Keratinocyte (primary cell): Measurements from ENCODE around the gene HPCAL1. TPM values are rescaled to one million over a fixed set of nuclear protein-coding genes. Genes with fewer than 3 reads are reported as not detected.
A peak's percentile ranks its signal among the peaks of the same experiment; 100 is the strongest.

Experiments
- DNase-seq: peaks from one replicate; pipeline ENCODE4 v3.0.0-alpha.2; 2011; ENCODE audit warnings: low read depth, missing footprints, low spot score
- FAIRE-seq: peaks from 2 replicates; lab custom pipeline; 2011; peaks lifted over from hg19 to GRCh38; lab: Jason Lieb, UNC
- H2AFZ ChIP-seq: 2 replicates; pipeline ENCODE4 v1.6.0; 2012; ENCODE audit warnings: low read length, control low read depth, inconsistent platforms; ENCODE audit not compliant: control insufficient read depth
- H3K27ac ChIP-seq: 2 replicates; pipeline ENCODE4 v1.5.1; 2011; ENCODE audit warnings: low read length; ENCODE audit not compliant: control insufficient read depth, insufficient read depth
- H3K27me3 ChIP-seq: 3 replicates; pipeline ENCODE4 v1.6.0; 2011; ENCODE audit warnings: low read length; ENCODE audit not compliant: control insufficient read depth, insufficient read depth; ENCODE audit errors: extremely low read depth
- H3K36me3 ChIP-seq, 2 experiments: 2 replicates in 1 of 2; 3 replicates in 1 of 2; pipeline ENCODE4 v1.5.1; 2011; ENCODE audit warnings: low read length in 2 of 2, mild to moderate bottlenecking in 1 of 2; ENCODE audit not compliant: control insufficient read depth in 2 of 2, insufficient read depth in 2 of 2; ENCODE audit errors: extremely low read depth in 1 of 2
- H3K4me1 ChIP-seq: 3 replicates; pipeline ENCODE4 v1.5.1; 2011; ENCODE audit warnings: low read length; ENCODE audit not compliant: control insufficient read depth, insufficient read depth; ENCODE audit errors: extremely low read depth
- H3K4me2 ChIP-seq: 3 replicates; pipeline ENCODE4 v1.6.0; 2011; ENCODE audit warnings: low read depth, low read length; ENCODE audit not compliant: control insufficient read depth, insufficient read depth; ENCODE audit errors: extremely low read depth
- H3K4me3 ChIP-seq, 3 experiments: fragments of 200-600 bp in 1 of 3; sonication (generic) in 1 of 3; 2 replicates in 2 of 3; 3 replicates in 1 of 3; pipeline ENCODE4 v1.5.1; 2011 to 2016; ENCODE audit warnings: low read length in 3 of 3, mild to moderate bottlenecking in 3 of 3, control low read depth in 2 of 3, inconsistent platforms in 1 of 3, low read depth in 1 of 3, mixed read lengths in 1 of 3, mixed run types in 1 of 3, moderate library complexity in 1 of 3; ENCODE audit not compliant: control insufficient read depth in 2 of 3, insufficient read depth in 2 of 3; ENCODE audit errors: extremely low read depth in 1 of 3
- H3K79me2 ChIP-seq: 2 replicates; pipeline ENCODE4 v1.6.0; 2012; ENCODE audit warnings: low read length; ENCODE audit not compliant: control insufficient read depth, insufficient read depth
- H3K9ac ChIP-seq: 3 replicates; pipeline ENCODE4 v1.6.0; 2011; ENCODE audit warnings: low read length; ENCODE audit not compliant: control insufficient read depth, insufficient read depth; ENCODE audit errors: extremely low read depth
- H3K9me1 ChIP-seq: 3 replicates; pipeline ENCODE4 v1.6.0; 2011; ENCODE audit warnings: low read length; ENCODE audit not compliant: control insufficient read depth, insufficient read depth; ENCODE audit errors: extremely low read depth
- H3K9me3 ChIP-seq: 2 replicates; pipeline ENCODE4 v1.5.1; 2012; ENCODE audit warnings: low read depth, low read length; ENCODE audit not compliant: control insufficient read depth
- H4K20me1 ChIP-seq: 3 replicates; pipeline ENCODE4 v1.6.0; 2011; ENCODE audit warnings: low read length; ENCODE audit not compliant: control insufficient read depth, insufficient read depth; ENCODE audit errors: extremely low read depth
- EZH2 ChIP-seq: IDR thresholded peaks from one replicate; pipeline ENCODE4 v1.6.1; 2012; ENCODE audit warnings: inconsistent platforms, mild to moderate bottlenecking, low read length, moderate library complexity
- dilution Hi-C: fragments of 300-500 bp; cut with MboI; formaldehyde crosslinking; loops from one replicate; pipeline ENCODE4 v1.7.0; 2020; ENCODE audit warnings: low sequenced_read_pairs; ENCODE audit not compliant: extremely low pct_ligation_motif_present
- polyA plus RNA-seq, 5 experiments: library from polyadenylated mRNA; depleted of rRNA in 3 of 5; stranded (reverse) in 3 of 5; stranded (forward) in 1 of 5; unstranded in 1 of 5; fragments of >200 nt; gene quantifications; 1 replicate in 1 of 5; 2 replicates in 3 of 5; 3 replicates in 1 of 5; pipeline versions ENCODE4 v1.2.1 to v1.2.3, GENCODE V29; 2011 to 2012; ENCODE audit warnings: missing spikeins in 2 of 5, low read depth in 1 of 5, low replicate concordance in 1 of 5
- TF ChIP-seq, protein P1 (sequence below), 3 experiments: IDR thresholded peaks in 1 of 3; conservative IDR thresholded peaks in 1 of 3; optimal IDR thresholded peaks in 1 of 3; 2 replicates in 2 of 3; 3 replicates in 1 of 3; pipeline versions ENCODE3 to v1.5.1; 2011; ENCODE audit warnings: low read length in 3 of 3, mild to moderate bottlenecking in 3 of 3, moderate library complexity in 2 of 3, control low read depth in 1 of 3, inconsistent platforms in 1 of 3; ENCODE audit not compliant: insufficient read depth in 2 of 3; ENCODE audit errors: extremely low read depth in 1 of 3

Gene HPCAL1
- polyA plus RNA-seq, 1 donor (not counting 4 experiments of a cell fraction or from before 2014, with no cell fraction given): 18.0 TPM

DNA sequence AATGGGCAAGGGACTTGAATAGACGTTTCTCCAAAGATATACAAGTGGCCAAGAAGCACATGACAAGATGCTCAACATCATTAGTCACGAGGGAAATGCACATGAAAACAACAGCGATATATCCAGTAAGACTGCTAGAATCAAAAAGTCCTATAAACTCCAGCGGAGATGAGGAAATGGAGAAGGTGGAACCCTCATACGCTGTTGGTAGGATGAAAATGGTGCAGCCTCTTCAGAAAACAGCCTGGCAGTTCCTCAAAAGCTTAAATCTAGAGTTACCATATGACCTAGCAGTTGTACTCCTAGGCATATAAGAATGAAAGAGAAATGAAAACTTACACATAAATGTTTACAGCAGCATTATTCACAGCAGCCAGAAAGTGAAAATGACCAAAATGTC is 48.1 kb downstream of the HPCAL1 start:
- FAIRE-seq: no peak
- dilution Hi-C loops: no loop called here

GRCh38 chr2:10352361-10352760 is 49.7 kb downstream of the HPCAL1 start:
- dilution Hi-C loops: no loop called here
- Histone ChIP-seq H3K36me3 (peaks cover 0 to 3% of the 10 kb centered on the region in 2 experiments), H3K4me1 (peaks cover 11% of the 10 kb centered on the region), H3K4me3 (no peak overlapping the region), H3K27me3 (no peaks in the 10 kb centered on the region), H2AFZ (no peak overlapping the region), H3K27ac (no peak overlapping the region), H3K9me1 (no peaks in the 10 kb centered on the region), H3K79me2 (peaks cover 6% of the 10 kb centered on the region), H3K9ac (no peak overlapping the region), H3K4me2 (no peak overlapping the region), H3K9me3 (no peaks in the 10 kb centered on the region), H4K20me1 (no peaks in the 10 kb centered on the region)
- no peak for TF ChIP-seq EZH2
- TF ChIP-seq, protein P1, sequence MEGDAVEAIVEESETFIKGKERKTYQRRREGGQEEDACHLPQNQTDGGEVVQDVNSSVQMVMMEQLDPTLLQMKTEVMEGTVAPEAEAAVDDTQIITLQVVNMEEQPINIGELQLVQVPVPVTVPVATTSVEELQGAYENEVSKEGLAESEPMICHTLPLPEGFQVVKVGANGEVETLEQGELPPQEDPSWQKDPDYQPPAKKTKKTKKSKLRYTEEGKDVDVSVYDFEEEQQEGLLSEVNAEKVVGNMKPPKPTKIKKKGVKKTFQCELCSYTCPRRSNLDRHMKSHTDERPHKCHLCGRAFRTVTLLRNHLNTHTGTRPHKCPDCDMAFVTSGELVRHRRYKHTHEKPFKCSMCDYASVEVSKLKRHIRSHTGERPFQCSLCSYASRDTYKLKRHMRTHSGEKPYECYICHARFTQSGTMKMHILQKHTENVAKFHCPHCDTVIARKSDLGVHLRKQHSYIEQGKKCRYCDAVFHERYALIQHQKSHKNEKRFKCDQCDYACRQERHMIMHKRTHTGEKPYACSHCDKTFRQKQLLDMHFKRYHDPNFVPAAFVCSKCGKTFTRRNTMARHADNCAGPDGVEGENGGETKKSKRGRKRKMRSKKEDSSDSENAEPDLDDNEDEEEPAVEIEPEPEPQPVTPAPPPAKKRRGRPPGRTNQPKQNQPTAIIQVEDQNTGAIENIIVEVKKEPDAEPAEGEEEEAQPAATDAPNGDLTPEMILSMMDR (optimal IDR thresholded peaks at IDR 0.05 in 1 of 3, IDR thresholded peaks at IDR 0.05 in 1 of 3, conservative IDR thresholded peaks at IDR 0.05 in 1 of 3; ENCODE audit: extremely low read depth in 1 of 3, insufficient read depth in 2 of 3, low read length in 3 of 3): no peak
- DNase-seq (no peak), FAIRE-seq (peak; percentile 5)

More for the DNA sequence above, 48.1 kb downstream of the HPCAL1 start:
- H3K79me2 ChIP-seq: peaks cover 9% of the 10 kb centered on the region
- H4K20me1 ChIP-seq: no peaks in the 10 kb centered on the region
- H3K9me3 ChIP-seq: no peaks in the 10 kb centered on the region
- H3K9me1 ChIP-seq: no peaks in the 10 kb centered on the region
- DNase-seq: no peak
- no peak overlapping the region for H3K4me3 ChIP-seq
- no peak for TF ChIP-seq EZH2
- TF ChIP-seq, protein P1 (optimal IDR thresholded peaks at IDR 0.05 in 1 of 3, IDR thresholded peaks at IDR 0.05 in 1 of 3, conservative IDR thresholded peaks at IDR 0.05 in 1 of 3; ENCODE audit: extremely low read depth in 1 of 3, insufficient read depth in 2 of 3, low read length in 3 of 3): no peak
- peaks cover 15% of the 10 kb centered on the region for H3K4me1 ChIP-seq
- peaks cover 0 to 3% of the 10 kb centered on the region in 2 experiments for H3K36me3 ChIP-seq
- no peaks in the 10 kb centered on the region for H3K27me3 ChIP-seq
- no peak overlapping the region for H3K9ac ChIP-seq
- H3K27ac ChIP-seq: no peak overlapping the region
- no peak overlapping the region for H3K4me2 ChIP-seq
- H2AFZ ChIP-seq: no peak overlapping the region
